T47D (cell line): ENCODE measurements around the gene ARHGAP19.
"Not testable (repeated sequence)": the region's sequence is repeated elsewhere in the genome, so short reads cannot be mapped to it uniquely, and the experiment has no call there.

Experiments
- DNase-seq, 2 experiments: peaks; one replicate each; pipeline versions ENCODE4 v3.0.0 to v3.0.0-alpha.2; 2011 to 2012; ENCODE audit warnings: low read depth in 1 of 2, low spot score in 1 of 2
- JUND ChIP-seq: IDR thresholded peaks from 2 replicates; pipeline ENCODE4 v1.6.1; 2012; ENCODE audit warnings: low read depth
- in situ Hi-C: cut with HindIII; loops from 2 replicates; pipeline ENCODE4 v1.10.0; 2016; ENCODE audit warnings: low sequenced_read_pairs, low pct_unique_long_range_greater_than_20kb

ARHGAP19 gene

GRCh38 chr10:97314671-97315070 is 22.2 kb upstream of the ARHGAP19 start:
- DNase-seq: no peak
- TF ChIP-seq JUND: no peak
- in situ Hi-C loops: no loop called here

DNA sequence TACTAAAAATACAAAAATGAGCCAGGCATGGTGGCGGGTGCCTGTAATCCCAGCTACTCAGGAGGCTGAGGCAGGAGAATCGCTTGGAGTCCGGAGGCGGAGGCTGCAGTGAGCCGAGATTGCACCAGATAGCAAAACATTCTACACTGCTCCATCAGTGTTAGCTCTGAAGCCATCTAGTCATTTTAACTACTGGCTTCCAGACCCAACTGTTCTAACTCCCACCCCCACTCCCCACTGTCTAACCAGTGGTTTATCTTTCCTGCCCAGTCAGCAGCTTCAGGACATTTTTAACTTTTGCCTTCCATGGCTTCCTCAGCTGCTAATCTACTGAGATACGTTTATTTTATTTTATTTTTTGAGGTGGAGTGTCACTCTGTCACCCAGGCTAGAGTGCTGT is 20.5 kb upstream of the ARHGAP19 start:
- no peak for TF ChIP-seq JUND
- no peak for DNase-seq
- in situ Hi-C loops: no loop called here

GRCh38 chr10:97311111-97311626 is 18.7 kb upstream of the ARHGAP19 start:
- TF ChIP-seq JUND: no peak
- in situ Hi-C loops: no loop called here
- no peak for DNase-seq

GRCh38 chr10:97307866-97308780 is 15.7 kb upstream of the ARHGAP19 start:
- in situ Hi-C loops: no loop called here
- DNase-seq: no peak
- TF ChIP-seq JUND: no peak

- DNase-seq: no peak
- no peak for TF ChIP-seq JUND
- in situ Hi-C loops: no loop called here
Measured at GRCh38 chr10:97307441-97307840, 15.0 kb upstream of the ARHGAP19 start.

GRCh38 chr10:97302088-97302791 is 9.8 kb upstream of the ARHGAP19 start:
- no peak for TF ChIP-seq JUND
- no peak for DNase-seq
- in situ Hi-C loops: no loop called here

- TF ChIP-seq JUND: no peak
- no peak for DNase-seq
- in situ Hi-C loops: no loop called here
Measured at GRCh38 chr10:97300980-97301379, 8.5 kb upstream of the ARHGAP19 start.

GRCh38 chr10:97298223-97298571 is 5.8 kb upstream of the ARHGAP19 start:
- TF ChIP-seq JUND: no peak
- no peak for DNase-seq
- in situ Hi-C loops: no loop called here

- no peak for TF ChIP-seq JUND
- in situ Hi-C loops: no loop called here
- DNase-seq: no peak
Measured at GRCh38 chr10:97297556-97298222, 5.3 kb upstream of the ARHGAP19 start.

- in situ Hi-C loops: no loop called here
- TF ChIP-seq JUND: no peak
Measured at GRCh38 chr10:97292862-97293198, 393 bp upstream of the ARHGAP19 start.

GRCh38 chr10:97291357-97292096 is 910 bp downstream of the ARHGAP19 start:
- in situ Hi-C loops: no loop called here
- no peak for DNase-seq
- TF ChIP-seq JUND: no peak

More at GRCh38 chr10:97292862-97293198, 393 bp upstream of the ARHGAP19 start:
- DNase-seq: no peak

DNA sequence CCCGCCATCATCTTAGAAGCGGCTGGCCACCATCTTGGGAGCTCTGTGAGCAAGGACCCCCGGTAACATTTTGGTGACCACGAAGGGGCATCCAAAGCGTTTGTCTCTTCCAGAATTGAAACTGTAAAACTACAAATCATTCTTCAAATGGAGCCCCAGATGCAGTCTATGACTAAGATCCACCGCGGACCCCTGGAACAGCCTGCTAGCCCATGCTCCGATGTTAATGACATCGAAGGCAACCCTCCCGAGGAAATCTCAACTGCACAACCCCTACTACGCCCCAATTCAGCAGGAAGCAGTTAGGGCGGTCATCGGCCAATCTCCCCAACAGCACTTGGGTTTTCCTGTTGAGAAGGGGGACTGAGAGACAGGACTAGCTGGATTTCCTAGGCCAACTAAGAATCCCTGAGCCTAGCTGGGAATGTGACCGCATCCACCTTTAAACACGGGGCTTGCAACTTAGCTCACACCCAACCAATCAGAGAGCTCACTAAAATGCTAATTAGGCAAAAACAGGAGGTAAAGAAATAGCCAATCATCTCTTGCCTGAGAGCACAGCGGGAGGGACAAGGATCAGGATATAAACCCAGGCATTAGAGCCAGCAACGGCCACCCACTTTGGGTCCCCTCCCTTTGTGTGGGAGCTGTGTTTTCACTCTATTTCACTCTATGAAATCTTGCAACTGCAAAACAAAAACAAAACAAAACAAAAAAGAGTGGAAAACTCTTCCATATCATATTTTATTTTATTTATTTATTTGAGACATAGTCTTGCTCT is 1.7 kb downstream of the ARHGAP19 start:
- DNase-seq: peak in 1 of 2 experiments; percentile 73
- in situ Hi-C loops: not testable (repeated sequence)

- in situ Hi-C loops, DNase-seq: not testable (repeated sequence)
Measured at GRCh38 chr10:97290076-97290475, 2.4 kb downstream of the ARHGAP19 start.
